Trophoblast cell (in vitro differentiated cells and primary cell): ENCODE data around the gene TMEM242.

Experiments
- DNase-seq, 2 donors: peaks; one replicate each; pipeline ENCODE4 v3.0.0-alpha.2; 2016
- H2AFZ ChIP-seq: 2 replicates; pipeline ENCODE4 v1.6.1; 2013; ENCODE audit warnings: low read length, moderate library complexity, mild to moderate bottlenecking; ENCODE audit not compliant: insufficient read depth, poor library complexity
- H2AK5ac ChIP-seq: 2 replicates; pipeline ENCODE4 v1.6.1; 2013; ENCODE audit warnings: mild to moderate bottlenecking, low read length
- H2BK120ac ChIP-seq: 2 replicates; pipeline ENCODE4 v1.6.1; 2013; ENCODE audit warnings: low read length, mild to moderate bottlenecking, moderate library complexity; ENCODE audit not compliant: insufficient read depth, poor library complexity
- H2BK12ac ChIP-seq: 2 replicates; pipeline ENCODE4 v1.6.1; 2013; ENCODE audit warnings: mild to moderate bottlenecking, low read length, moderate library complexity
- H2BK5ac ChIP-seq: 2 replicates; pipeline ENCODE4 v1.6.1; 2013; ENCODE audit warnings: low read length, low read depth, moderate library complexity, mild to moderate bottlenecking; ENCODE audit not compliant: poor library complexity
- H3K14ac ChIP-seq: 2 replicates; pipeline ENCODE4 v1.6.1; 2013; ENCODE audit warnings: mild to moderate bottlenecking, low read length
- H3K18ac ChIP-seq: 2 replicates; pipeline ENCODE4 v1.6.1; 2013; ENCODE audit warnings: mild to moderate bottlenecking, low read length
- H3K23ac ChIP-seq: 2 replicates; pipeline ENCODE4 v1.6.1; 2013; ENCODE audit warnings: low read length
- H3K27ac ChIP-seq: 2 replicates; pipeline ENCODE4 v1.5.1; 2013; ENCODE audit warnings: low read depth, mild to moderate bottlenecking, inconsistent platforms, low read length, moderate library complexity
- H3K27me3 ChIP-seq: 2 replicates; pipeline ENCODE4 v1.6.1; 2013; ENCODE audit warnings: inconsistent platforms, mild to moderate bottlenecking, low read length, moderate library complexity; ENCODE audit not compliant: insufficient read depth
- H3K36me3 ChIP-seq, 2 experiments: 1 replicate in 1 of 2; 2 replicates in 1 of 2; pipeline ENCODE4 v1.6.1; 2013; ENCODE audit warnings: low read length in 2 of 2, mild to moderate bottlenecking in 2 of 2, moderate library complexity in 1 of 2; ENCODE audit not compliant: insufficient read depth in 2 of 2, control insufficient read depth in 1 of 2
- H3K4ac ChIP-seq: 2 replicates; pipeline ENCODE4 v1.6.1; 2013; ENCODE audit warnings: low read depth, mild to moderate bottlenecking, low read length, moderate library complexity
- H3K4me1 ChIP-seq, 2 experiments: 1 replicate in 1 of 2; 2 replicates in 1 of 2; pipeline ENCODE4 v1.6.1; 2013; ENCODE audit warnings: low read length in 2 of 2, mild to moderate bottlenecking in 2 of 2, moderate library complexity in 1 of 2; ENCODE audit not compliant: insufficient read depth in 2 of 2, control insufficient read depth in 1 of 2
- H3K4me2 ChIP-seq: 2 replicates; pipeline ENCODE4 v1.6.1; 2013; ENCODE audit warnings: inconsistent platforms, mild to moderate bottlenecking, low read length, moderate library complexity
- H3K4me3 ChIP-seq: 2 replicates; pipeline ENCODE4 v1.5.1; 2013; ENCODE audit warnings: mild to moderate bottlenecking, low read depth, low read length, inconsistent platforms
- H3K79me1 ChIP-seq: one replicate; pipeline ENCODE4 v1.6.1; 2013; ENCODE audit warnings: low read length
- H3K79me2 ChIP-seq: 2 replicates; pipeline ENCODE4 v1.6.1; 2013; ENCODE audit warnings: low read length, mild to moderate bottlenecking; ENCODE audit not compliant: control insufficient read depth, insufficient read depth, poor library complexity
- H3K9ac ChIP-seq: 2 replicates; pipeline ENCODE4 v1.6.1; 2013; ENCODE audit warnings: mild to moderate bottlenecking, low read length
- H3K9me3 ChIP-seq: 2 replicates; pipeline ENCODE4 v1.6.1; 2013; ENCODE audit warnings: low read depth, mild to moderate bottlenecking, control low read depth, inconsistent platforms, low read length; ENCODE audit not compliant: insufficient read depth
- H4K12ac ChIP-seq: 2 replicates; pipeline ENCODE4 v1.6.1; 2013; ENCODE audit warnings: low read depth, mild to moderate bottlenecking, low read length, moderate library complexity
- H4K8ac ChIP-seq: 2 replicates; pipeline ENCODE4 v1.6.1; 2013; ENCODE audit warnings: low read depth, mild to moderate bottlenecking, low read length, moderate library complexity
- H4K91ac ChIP-seq: one replicate; pipeline ENCODE4 v1.6.1; 2013; ENCODE audit warnings: low read depth, mild to moderate bottlenecking, low read length, moderate library complexity
- WGBS: extraction: QIAGEN DNeasy Blood & Tissue Kit; methylation state at CpG from one replicate; pipeline ENCODE4 v1.1.7; 2013; ENCODE audit warnings: missing lambda C conversion rate; ENCODE audit not compliant: insufficient read length, insufficient coverage; ENCODE audit errors: extremely low coverage; 5-methylcytosine and 5-hydroxymethylcytosine counted together

TMEM242 gene

DNA sequence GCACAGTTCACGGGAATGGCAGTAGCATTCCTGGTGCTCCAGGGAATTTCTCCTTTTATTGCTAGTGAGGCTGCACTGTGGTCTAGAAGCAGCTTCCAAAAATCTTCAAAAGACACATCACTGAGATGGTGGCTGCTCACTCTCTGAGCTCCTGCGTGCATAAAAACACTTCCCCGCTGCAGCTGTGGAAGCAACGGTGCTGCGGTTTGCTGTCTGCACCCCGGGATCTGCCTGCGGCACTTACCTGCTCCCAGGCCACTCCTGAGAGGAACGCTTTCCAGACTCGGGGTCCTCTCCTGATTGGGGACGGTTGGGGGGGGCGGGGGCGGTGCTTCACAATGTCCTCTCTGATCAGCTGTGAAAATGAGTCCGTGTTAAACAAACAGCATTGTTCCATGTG is 77.9 kb downstream of the TMEM242 start:
- Histone ChIP-seq H3K4me1 (no peaks in the 10 kb centered on the region), H3K4me2 (no peak overlapping the region), H4K8ac (no peak overlapping the region), H3K14ac (no peak overlapping the region), H3K9me3 (peaks cover 3% of the 10 kb centered on the region), H3K36me3 (no peaks in the 10 kb centered on the region), H2AFZ (no peak overlapping the region), H2AK5ac (no peak overlapping the region), H3K23ac (no peak overlapping the region), H2BK120ac (no peak overlapping the region), H3K79me2 (no peaks in the 10 kb centered on the region), H3K27ac (no peak overlapping the region), H3K4ac (no peak overlapping the region), H3K79me1 (no peaks in the 10 kb centered on the region), H2BK5ac (no peak overlapping the region), H3K27me3 (no peaks in the 10 kb centered on the region), H4K12ac (no peak overlapping the region), H4K91ac (no peak overlapping the region), H3K9ac (no peak overlapping the region), H3K18ac (no peak overlapping the region), H2BK12ac (no peak overlapping the region), H3K4me3 (no peak overlapping the region)
- DNase-seq: no peak
- WGBS: no CpG with 5 or more reads among the region's 13 CpGs

GRCh38 chr6:157244780-157245179 is 78.5 kb downstream of the TMEM242 start:
- no peak overlapping the region for H3K23ac ChIP-seq
- no peak for DNase-seq
- no peak overlapping the region for H2AFZ ChIP-seq
- H3K36me3 ChIP-seq: no peaks in the 10 kb centered on the region
- no peaks in the 10 kb centered on the region for H3K79me2 ChIP-seq
- no peak overlapping the region for H3K4me2 ChIP-seq
- H3K9ac ChIP-seq: no peak overlapping the region
- H3K27ac ChIP-seq: no peak overlapping the region
- no peak overlapping the region for H4K12ac ChIP-seq
- H2AK5ac ChIP-seq: no peak overlapping the region
- peaks cover 3% of the 10 kb centered on the region for H3K9me3 ChIP-seq
- H3K4ac ChIP-seq: no peak overlapping the region
- H4K91ac ChIP-seq: no peak overlapping the region
- H2BK5ac ChIP-seq: no peak overlapping the region
- no peaks in the 10 kb centered on the region for H3K27me3 ChIP-seq
- H3K79me1 ChIP-seq: no peaks in the 10 kb centered on the region
- H4K8ac ChIP-seq: no peak overlapping the region
- no peak overlapping the region for H3K14ac ChIP-seq
- H2BK120ac ChIP-seq: no peak overlapping the region
- WGBS: no CpG with 5 or more reads among the region's 4 CpGs
- H3K4me1 ChIP-seq: no peaks in the 10 kb centered on the region
- no peak overlapping the region for H3K18ac ChIP-seq
- H2BK12ac ChIP-seq: no peak overlapping the region
- H3K4me3 ChIP-seq: no peak overlapping the region

DNA sequence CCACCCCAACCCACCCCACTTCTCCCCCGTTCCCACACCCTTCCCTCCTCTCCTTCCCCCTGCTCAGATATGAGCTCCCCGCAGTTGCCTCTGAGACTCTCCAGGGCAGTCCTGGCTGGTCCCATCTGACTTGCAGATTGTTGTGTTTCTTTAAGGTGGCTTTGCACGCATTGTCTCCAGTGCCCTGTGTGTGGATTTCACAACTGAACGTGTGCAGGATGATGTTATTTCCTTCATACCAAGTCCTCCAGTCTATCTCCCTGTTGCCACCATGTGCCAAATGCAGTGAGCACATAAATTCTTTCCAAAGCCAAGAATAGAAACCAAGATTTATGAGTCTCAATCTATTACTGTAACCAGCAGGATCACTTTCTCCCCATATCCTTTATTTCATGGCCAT is 79.1 kb downstream of the TMEM242 start:
- H3K4ac ChIP-seq: no peak overlapping the region
- no peak overlapping the region for H2AFZ ChIP-seq
- no peak for DNase-seq
- no peaks in the 10 kb centered on the region for H3K79me2 ChIP-seq
- H3K4me3 ChIP-seq: no peak overlapping the region
- no peaks in the 10 kb centered on the region for H3K79me1 ChIP-seq
- H4K12ac ChIP-seq: no peak overlapping the region
- no peaks in the 10 kb centered on the region for H3K27me3 ChIP-seq
- H3K23ac ChIP-seq: no peak overlapping the region
- H3K18ac ChIP-seq: no peak overlapping the region
- H2BK5ac ChIP-seq: no peak overlapping the region
- no peak overlapping the region for H2AK5ac ChIP-seq
- no peak overlapping the region for H4K8ac ChIP-seq
- no peaks in the 10 kb centered on the region for H3K4me1 ChIP-seq
- H3K9ac ChIP-seq: no peak overlapping the region
- H2BK12ac ChIP-seq: no peak overlapping the region
- no peak overlapping the region for H3K4me2 ChIP-seq
- no peak overlapping the region for H3K27ac ChIP-seq
- whole genome bisulfite sequencing: no CpG with 5 or more reads among the region's 4 CpGs
- H3K14ac ChIP-seq: no peak overlapping the region
- no peak overlapping the region for H4K91ac ChIP-seq
- H3K36me3 ChIP-seq: no peaks in the 10 kb centered on the region
- peaks cover 3% of the 10 kb centered on the region for H3K9me3 ChIP-seq
- H2BK120ac ChIP-seq: no peak overlapping the region

- Histone ChIP-seq H2AFZ (no peak overlapping the region), H3K4ac (no peak overlapping the region), H2BK12ac (no peak overlapping the region), H4K91ac (no peak overlapping the region), H2AK5ac (no peak overlapping the region), H4K8ac (no peak overlapping the region), H3K23ac (no peak overlapping the region), H3K27ac (no peak overlapping the region), H3K4me3 (no peak overlapping the region), H3K14ac (no peak overlapping the region), H3K4me1 (no peaks in the 10 kb centered on the region), H3K27me3 (no peaks in the 10 kb centered on the region), H2BK5ac (no peak overlapping the region), H2BK120ac (no peak overlapping the region), H4K12ac (no peak overlapping the region), H3K18ac (no peak overlapping the region), H3K9me3 (peaks cover 7% of the 10 kb centered on the region), H3K79me2 (no peaks in the 10 kb centered on the region), H3K36me3 (no peaks in the 10 kb centered on the region), H3K79me1 (no peaks in the 10 kb centered on the region), H3K4me2 (no peak overlapping the region), H3K9ac (no peak overlapping the region)
- no CpG with 5 or more reads among the region's 6 CpGs for WGBS
- no peak for DNase-seq
Observed at GRCh38 chr6:157242791-157243190, 80.5 kb downstream of the TMEM242 start.
